ENCODE results near the gene RUFY2.

GRCh38 chr10:68305854-68306253 lies 101.2 kb downstream of the RUFY2 start:
- no peak for TF ChIP-seq TAF1 (IDR thresholded peaks at IDR 0.05; ENCODE audit: borderline replicate concordance, insufficient read depth, low read length)
- TF ChIP-seq REST (IDR thresholded peaks at IDR 0.05; ENCODE audit: insufficient read depth in 1 of 2, low read depth in 2 of 2, low read length in 2 of 2) = no peak
- TF ChIP-seq POLR2AphosphoS5 (IDR thresholded peaks at IDR 0.05; ENCODE audit: low read depth, low read length) = no peak
